Hepatocyte (in vitro differentiated cells): Measurements from ENCODE around the gene C11orf91.

Source experiments
- CTCF ChIP-seq: fragments of 200-600 bp; sonication (generic); IDR thresholded peaks from 2 replicates; pipeline ENCODE4 v1.5.1; 2016; ENCODE audit warnings: antibody characterized with exemption, mild to moderate bottlenecking; ENCODE audit not compliant: poor library complexity
- EZH2 ChIP-seq: fragments of 200-600 bp; sonication (generic); IDR thresholded peaks from 2 replicates; pipeline ENCODE4 v1.6.1; 2016; ENCODE audit warnings: antibody characterized with exemption, mild to moderate bottlenecking, borderline replicate concordance

- no peak for TF ChIP-seq EZH2
- TF ChIP-seq CTCF: no peak
Observed at GRCh38 chr11:33660962-33661361, 39.7 kb downstream of the C11orf91 start.
